Thyroid gland (tissue), 4 donors: Measurements from ENCODE around the gene PTH1R.

Experiments used
- CTCF ChIP-seq, 6 experiments: fragments of 200-600 bp in 3 of 6; fragments of 450-650 bp in 3 of 6; sonication (generic) in 3 of 6; IDR thresholded peaks; one replicate each; pipeline ENCODE4 v1.5.1; 2016 to 2019; ENCODE audit warnings: antibody characterized with exemption in 6 of 6, mild to moderate bottlenecking in 2 of 6, inconsistent platforms in 1 of 6, moderate library complexity in 1 of 6
- POLR2A ChIP-seq, 2 donors: fragments of 450-650 bp; IDR thresholded peaks; one replicate each; pipeline ENCODE4 v1.6.1; 2017; ENCODE audit warnings: antibody characterized with exemption in 2 of 2, mild to moderate bottlenecking in 2 of 2, moderate library complexity in 1 of 2

GRCh38 chr3:46934072-46934471, 56.6 kb downstream of the PTH1R start:
- TF ChIP-seq CTCF (IDR thresholded peaks at IDR 0.05) (no peak), POLR2A (IDR thresholded peaks at IDR 0.05) (no peak)
